GM18517 (cell line): Measurements from ENCODE around the gene CACNB4.

Experiments
- ATAC-seq: cut with Tn5 transposase; IDR thresholded peaks from one replicate; pipeline ENCODE4 v1.9.1; 2021; ENCODE audit warnings: mild to moderate bottlenecking, moderate library complexity; ENCODE audit not compliant: unreplicated experiment

CACNB4 gene

DNA sequence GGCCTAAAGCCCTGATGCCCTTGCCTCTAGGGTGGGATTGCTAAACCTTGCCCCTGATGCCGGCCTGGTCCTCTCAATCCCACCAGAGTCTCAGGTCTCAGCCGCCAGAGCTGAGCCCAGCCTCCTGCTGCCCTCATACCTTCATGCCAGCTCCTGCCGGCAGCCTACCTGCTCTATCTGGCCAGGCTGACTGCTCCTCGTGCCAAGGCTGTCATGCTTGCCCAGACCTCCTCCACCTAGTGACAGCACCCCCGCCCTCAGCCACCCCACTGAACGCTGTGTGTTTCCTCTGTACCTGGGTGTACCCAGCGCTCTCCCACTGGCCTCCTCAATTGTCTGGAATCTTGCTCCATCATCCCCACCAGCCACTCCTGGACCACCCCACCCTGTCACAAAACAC, 120.1 kb downstream of the CACNB4 start:
- no peak for ATAC-seq

DNA sequence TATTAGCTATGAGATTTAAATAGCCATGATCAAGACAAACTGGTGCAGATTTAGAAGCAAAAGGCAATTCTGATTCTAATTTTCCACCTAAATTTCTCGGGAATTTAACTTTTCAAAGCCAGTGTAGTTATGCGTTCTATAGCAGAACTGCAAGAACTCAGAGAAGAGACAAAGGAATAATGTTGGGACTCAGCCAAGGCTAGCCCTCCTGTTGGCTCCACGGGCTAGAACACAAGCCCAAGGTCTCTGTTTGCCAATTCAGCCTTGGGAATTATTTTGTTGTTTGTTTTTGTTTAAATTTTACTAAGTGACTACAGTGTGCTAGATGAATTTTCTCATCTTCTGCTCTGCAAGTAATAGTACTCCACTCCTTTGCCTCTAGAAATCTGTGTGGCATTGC, 121.2 kb downstream of the CACNB4 start:
- ATAC-seq, result no peak

DNA sequence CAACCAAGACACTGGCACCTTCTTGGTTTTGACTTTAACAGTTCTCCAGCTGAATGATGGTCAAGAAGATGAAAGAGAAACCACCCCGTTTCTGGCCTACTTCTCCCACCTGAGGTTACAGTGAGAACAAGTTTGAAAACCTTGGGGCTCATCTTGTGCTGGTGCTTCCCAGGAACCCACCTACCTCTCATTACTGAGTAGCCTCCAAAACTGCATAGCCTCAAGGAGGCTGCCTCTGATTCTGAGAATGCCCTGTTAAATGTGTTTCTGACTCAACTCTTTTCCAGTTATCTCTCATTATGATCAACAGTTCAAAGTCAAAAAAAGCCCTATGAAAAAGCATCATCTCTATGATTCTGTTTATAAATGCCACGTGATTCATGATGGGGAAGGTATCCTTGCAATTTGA, 121.9 kb downstream of the CACNB4 start:
- ATAC-seq, result peak; percentile 88

DNA sequence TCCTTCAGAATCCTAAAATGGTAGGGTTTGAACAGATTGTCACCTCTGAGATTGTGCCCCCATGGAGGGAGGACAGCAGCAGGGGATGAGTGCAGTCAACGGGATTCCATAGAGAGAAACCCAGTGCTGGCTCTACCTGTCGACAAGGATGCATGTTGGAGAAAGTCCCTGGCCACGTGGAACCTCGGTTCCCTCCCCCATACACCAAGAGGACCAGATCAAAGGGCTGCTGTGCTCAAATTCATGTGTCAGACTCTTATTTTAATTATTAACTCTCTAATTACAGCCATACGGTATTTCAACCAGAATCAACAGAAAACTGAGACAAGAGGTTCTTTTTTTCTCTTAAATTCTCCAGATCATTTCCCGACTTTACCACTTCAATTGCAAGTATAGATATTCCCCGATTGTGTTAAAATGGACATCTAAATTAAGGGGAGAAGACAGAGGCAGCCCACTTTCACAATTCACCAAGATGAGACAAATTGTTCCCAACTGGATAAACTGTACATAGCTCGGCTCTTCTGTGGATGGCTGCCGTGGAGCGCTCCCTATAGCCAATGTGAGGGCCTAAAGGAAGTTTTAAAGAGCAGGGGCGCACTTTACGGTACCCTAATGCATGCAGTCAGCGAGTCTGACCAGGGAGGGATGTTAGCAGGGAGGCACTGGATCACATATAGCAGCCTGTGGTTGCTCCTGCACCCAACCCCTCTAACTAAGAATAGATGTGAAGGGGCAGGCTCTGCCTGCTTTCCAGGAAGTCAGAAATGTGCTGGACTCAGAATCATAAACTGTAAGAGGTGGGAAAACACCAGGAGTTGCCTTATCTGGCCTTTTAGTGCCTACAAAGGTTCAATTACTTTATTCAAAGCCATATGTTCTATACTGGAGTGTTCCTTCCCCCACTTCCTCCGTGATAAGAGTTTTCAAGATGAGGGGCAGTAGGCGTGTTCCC, 123.1 kb downstream of the CACNB4 start:
- ATAC-seq, result no peak

DNA sequence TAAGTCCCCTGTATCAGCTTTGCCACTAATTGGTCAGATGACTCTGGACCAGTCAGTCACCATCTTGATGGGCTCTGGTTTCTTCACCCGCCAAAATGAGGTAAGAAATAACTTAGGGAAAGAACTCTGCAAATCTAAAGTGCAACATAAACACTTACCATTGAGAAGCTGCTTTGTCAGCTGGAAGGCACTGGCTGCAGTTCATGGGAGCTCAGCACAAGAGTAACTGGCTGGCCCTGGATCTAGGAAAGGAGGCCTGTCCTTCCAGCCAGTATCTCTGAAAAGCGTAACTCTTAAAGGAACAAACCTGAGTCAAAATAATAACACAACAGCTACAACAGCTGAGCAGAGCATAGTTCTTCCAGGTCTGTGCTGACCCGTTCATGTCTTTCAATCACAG, 123.9 kb downstream of the CACNB4 start:
- no peak for ATAC-seq

DNA sequence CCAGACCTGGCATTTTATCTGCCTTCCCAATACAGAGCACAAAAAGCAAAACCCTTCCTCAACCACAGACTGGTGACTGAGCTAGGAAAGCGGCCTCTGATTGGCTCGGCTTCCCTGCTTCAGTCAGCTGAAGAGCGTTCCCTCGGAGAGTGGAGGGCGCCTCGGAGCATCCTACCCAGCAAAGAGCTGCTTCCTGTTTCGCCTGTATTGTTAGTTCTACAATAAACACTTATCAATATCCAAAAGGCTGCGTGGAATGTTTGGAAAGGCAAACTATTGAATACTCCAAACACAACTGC, 125.0 kb downstream of the CACNB4 start:
- ATAC-seq, result no peak

DNA sequence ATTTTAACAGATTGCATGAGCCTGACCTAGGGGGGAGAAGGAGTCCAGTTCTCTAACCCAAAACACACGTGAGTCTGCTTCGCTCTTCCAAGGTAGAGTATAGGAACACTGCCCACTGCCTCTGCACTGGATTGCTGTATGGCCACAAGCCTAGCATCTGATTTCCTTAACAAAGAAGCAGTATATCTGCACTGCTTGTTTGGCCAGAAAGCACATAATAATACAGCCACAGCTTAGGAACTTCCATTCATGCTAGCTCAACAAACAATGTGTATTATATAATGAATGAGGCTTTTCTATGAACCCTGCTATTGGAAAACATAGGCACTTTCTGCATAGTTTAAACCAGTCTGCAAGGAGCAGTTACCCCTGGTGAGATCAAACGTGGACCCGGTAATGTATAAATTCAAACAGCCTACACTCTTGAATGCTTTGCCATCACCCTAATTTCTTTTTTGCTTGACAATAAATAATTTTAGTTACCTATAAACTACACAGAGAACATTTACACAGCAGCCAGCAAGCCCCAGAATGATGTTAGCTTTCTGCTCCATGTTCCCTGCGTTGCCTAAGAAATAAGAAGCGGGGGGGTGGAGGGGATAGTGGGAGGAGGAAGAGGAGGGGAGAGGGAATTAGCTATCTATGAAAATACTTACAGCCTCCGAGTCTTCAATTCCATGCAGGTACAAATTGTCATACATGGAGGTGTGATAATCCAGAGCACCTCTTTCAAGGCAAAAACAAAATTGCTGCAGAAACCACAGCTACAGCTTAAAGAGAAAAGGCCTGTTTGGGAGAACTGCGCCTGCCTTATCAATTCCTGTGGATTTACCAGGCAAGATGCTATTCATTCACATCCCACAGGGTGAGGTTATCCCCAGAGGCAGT, 125.6 kb downstream of the CACNB4 start:
- no peak for ATAC-seq

DNA sequence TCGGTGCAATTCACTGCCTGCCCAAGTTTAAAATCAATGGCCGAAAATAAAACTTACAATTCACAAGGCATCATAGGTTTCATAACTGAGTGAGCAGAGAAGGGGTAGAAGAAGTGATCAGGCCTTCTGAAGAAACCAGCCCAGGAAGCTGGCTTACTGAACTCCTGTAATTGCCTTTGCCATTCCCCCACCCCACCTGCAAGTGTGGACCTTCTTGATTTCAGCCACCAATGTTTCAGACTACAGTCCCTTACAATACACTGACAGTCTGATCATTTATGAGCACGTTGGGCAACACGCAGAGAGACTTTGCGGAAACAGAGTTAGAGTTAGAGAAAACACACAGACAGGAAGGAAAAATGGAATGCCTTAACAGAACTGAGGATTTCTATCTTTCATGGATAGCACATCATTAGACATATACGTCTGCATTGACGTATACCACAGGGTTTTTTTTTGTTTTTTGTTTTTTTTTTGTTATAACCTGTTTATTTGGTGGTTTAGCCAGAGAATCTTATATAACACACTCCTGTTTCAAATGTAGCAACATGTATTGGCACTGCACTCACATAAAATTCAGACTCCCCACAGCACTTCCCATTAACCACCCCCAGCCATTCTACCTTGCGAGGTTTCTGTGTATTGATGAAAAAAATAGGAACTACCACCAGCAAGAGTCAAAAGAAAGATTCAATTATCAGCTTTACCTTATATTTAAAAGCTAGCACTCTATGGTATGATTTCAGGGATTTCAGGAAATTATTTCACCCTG, 126.4 kb downstream of the CACNB4 start:
- no peak for ATAC-seq

DNA sequence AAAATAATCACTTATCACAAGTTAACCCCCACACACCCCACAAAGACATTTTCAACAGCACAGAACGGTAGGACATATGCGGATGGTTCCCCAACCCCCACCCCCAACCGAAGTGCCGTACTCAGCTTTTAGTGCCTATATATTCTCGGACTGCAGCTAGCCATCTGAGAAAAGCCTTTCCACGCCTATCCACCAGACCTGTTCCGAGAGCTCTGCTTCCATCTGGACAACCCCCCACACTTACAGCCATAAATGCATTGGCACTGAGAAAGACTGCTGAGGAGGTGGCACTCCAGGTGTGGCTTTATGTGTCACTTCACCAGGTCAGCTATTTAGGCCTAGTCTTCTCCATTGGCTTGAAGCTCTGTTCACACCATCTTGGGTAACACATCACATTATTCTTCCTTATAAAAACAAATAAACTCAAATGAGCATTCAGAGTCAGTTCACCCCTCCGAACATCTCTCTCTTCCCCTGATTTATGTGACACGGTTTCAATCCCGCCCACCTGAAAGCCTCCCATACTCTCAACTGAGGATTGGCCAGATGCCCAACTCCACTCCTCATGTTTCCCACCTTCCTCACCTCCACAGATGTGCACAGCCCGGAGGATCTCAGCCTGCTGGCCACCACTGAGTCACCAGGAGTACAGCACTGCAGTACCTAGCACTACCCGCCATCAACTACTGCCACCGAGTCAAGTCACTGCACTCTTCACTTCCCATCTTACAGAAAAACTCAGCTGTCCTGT, 127.4 kb downstream of the CACNB4 start:
- no peak for ATAC-seq

DNA sequence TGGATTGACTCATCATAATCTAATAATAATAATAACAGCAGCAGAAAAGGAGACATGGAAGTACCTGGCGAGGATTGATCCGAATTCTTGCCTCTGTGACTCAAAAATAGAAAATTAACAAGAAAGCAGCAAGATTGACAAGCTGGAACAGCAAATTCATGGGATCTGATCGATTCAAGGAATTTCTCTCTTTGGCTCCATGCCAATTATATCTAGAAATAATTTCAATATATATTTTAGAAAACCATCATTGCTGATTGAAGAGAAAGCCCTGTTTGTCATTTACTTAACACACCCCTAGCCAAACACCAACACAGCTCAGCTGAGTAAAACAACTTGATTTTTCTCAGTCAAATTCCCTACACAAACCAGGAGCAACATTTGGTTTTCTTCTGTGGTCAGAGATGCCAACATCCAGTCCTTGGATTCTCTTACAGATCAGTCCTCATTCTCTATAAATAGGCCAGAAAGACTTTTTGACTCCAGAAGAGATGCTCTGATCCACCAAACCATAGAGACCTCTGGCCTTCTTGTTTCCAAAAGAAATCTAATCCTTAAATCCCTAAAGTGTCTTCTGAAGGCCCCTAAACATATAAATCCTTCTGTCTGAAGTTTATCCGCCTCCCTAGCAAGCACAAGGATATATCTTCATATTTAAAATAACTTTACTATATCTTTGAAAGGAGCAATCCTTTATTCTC, 129.9 kb downstream of the CACNB4 start:
- ATAC-seq, result no peak

DNA sequence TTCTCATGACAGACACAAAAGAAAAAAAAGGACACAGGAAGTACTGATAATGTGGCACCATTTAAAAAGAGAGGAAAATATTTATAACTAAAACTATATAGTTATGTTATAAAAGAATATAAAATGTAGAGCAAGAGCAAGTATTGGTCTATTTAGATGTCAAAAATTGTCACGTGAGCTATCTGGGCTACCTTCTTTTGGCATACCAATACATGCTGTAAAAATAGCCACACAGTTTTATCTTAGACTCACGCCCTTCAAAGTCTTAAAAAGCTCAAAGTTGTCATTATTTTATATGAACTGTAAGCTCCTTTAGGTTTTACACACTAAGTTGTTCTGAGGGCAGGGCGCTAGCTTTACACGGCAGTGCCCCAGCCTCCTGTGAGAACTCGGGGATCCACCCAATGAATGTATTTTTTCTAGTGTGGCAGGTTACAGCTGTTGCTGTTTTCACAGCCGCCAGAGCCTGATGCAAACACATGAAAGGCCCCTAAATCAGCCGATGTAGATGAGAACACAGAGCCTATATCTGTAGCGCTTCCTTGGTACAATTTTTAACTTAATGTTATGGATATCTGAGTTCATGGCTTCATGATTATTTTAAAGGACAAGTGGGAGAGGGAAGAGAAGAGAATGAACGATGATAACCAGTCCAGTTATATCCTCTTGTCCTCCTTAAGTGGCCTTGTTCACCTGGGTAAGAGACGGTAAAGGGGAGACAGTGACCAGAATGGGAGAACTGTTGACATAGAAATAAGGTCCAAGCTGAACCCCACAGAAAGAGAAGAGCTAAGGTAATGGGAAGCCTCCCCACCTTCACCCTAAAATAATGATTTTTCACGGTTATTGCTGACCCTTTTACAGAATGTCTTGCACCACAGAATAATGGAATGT, 130.8 kb downstream of the CACNB4 start:
- no peak for ATAC-seq

DNA sequence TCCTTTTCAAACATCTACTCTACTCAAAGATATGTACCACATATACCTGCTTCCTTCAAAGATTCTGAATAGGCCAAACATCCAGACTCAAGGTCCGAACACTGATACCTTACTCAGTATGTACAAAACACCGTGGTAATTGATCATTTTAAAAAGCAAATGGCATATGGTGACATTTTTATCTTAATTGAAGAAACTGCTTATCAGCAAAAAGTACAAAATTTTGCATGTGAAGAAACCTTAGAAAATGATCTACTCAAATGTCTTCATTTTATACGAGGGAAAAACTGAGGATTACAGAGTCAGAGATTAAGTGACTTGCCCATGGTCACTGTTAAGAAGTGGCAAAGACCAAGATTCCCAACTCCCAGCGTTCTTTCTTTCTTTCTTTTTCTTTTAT, 133.0 kb downstream of the CACNB4 start:
- no peak for ATAC-seq

DNA sequence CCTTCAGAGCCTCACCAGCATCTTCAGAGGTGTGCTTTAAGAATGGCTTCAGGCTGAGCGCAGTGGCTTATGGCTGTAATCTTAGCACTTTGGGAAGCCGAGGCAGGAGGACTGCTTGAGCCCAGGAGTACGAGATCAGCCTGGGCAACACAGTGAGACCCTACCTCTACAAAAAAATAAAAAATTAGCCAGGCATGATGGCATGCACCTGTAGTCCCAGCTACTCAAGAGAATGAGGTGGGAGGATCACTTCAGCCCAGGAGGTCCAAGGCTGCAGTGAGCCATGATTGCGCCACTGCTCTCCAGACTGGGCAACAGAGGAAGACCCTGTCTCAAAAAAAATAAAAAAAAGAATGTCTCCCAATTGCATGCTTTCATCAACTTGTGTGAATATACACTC, 137.3 kb downstream of the CACNB4 start:
- ATAC-seq, result no peak

DNA sequence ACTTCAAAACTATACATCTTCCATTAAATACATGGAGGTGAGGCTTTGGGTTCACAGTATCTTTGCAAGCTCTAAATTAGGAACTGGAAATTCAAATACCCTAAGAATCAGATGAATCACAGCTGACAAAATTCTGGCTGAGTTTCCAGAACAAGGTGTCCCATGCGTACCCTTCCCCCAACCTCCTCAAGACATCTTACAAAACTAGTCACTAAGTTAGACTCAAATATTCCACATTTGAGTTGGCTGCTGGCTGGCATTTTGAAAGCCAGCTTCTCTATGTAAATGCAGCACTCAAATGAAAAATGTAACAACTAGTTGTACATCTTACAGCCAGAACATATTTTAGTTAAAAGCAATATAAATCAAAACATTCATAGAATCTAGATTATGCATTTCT, 139.6 kb downstream of the CACNB4 start:
- no peak for ATAC-seq

DNA sequence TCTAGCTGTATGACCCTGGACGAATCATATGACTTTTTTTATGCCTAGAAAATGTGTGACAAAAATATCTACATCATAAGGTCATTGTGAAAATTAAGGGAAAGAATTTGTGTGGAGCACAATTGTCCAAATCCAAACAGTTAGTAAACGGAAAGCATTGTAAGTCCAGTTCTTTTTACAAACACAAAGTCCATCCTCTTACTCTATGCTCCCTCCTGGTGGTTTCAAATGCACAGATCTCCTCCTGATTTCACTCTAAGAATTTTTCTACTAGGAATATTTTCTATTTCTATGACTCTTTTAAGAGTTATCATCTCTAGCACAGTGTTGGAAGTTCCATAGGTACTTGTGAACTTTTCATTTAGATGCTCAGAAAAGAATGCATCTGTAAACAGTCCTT, 145.4 kb downstream of the CACNB4 start:
- ATAC-seq, result no peak

DNA sequence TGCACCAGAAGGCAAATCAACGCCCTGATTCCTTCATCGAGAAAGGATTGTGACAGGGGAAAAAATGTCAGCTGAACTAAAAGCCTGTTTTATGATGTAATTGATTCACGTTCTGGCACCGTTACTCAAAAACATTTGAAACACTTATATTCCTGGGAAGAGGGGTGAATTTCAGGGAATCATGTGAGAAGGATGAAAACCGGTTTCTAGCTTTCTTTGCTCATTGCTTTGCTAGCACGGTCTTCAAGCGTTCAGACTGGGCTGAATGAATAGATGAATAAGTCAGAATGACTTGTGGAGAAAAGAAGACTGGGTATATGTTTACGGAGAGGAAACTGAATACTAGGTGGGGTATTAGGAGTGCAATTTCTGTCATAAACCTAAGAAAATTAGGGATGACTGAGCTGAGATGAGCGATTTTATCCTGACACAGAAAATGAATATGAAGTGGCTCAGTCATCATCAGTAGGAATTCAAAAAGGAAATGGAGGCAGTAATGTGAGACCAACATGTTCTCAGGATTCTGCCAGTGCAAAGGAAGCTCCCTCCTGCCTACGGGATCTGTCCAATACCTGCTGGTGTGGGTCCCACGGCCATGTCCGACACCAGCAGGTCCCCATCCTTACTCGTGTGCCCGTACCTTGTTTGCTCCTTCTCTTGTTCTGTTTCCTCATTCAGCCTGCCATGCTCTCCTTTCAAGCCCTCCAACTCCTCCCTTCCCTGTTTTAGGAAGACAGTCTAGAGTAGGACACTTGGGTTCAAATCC, 146.0 kb downstream of the CACNB4 start:
- ATAC-seq, result no peak

DNA sequence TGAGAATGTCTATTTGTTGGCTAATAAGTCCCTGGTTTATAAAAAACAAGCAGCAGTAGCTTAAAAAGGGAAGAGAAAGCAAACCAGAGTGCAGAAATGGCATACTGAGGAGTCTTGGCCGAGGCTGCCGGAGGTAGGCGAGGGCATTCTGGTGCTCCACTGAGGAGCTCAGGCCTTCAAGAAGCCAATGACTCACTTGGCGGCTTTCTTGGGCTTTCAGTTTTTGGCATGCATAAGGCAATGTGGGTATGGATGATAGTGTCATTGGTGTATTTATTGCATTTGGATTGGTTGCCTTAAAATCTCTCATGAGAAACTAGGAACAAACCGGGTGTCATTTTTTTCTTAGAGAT, 151.1 kb downstream of the CACNB4 start:
- ATAC-seq, result peak; percentile 34
